ENCODE measurements around the gene PPP3CB. TPM values are rescaled to one million over a fixed set of nuclear protein-coding genes. Genes with fewer than 3 reads are reported as not detected.
A peak's percentile ranks its signal among the peaks of the same experiment; 100 is the strongest.

PPP3CB gene
- polyA plus RNA-seq, 3 donors, result 4.8 to 18.9 (median 6.5) TPM

DNA sequence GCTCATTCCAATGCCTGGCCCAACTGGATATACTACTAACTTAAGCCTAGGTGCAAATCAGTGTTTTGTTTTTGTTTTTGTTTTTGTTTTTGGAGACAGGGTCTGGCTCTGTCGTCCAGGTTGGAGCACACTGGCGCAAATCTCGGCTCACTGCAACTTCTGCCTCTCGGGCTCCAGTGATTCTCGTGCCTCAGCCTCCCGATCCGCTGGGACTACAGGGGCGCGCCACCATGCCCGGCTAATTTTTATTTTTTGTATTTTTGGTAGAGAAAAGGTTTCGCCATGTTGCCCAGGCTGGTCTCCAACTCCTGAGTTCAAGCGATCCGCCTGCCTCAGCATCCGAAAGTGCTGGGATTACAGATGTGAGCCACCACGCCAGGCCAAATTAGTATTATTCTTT, 1.6 kb downstream of the PPP3CB start:
- WGBS (ENCODE audit: insufficient coverage), result 98% methylated on average over 7 of the region's 15 CpGs
- no peaks in the 10 kb centered on the region for H3K9me3 Mint-ChIP-seq
- no peaks in the 10 kb centered on the region for H3K36me3 ChIP-seq (replicated peaks in 1 of 2; ENCODE audit: control insufficient read depth in 1 of 2, insufficient read depth in 2 of 2, low read length in 2 of 2)
- H3K4me1 ChIP-seq (ENCODE audit: control insufficient read depth in 1 of 2, insufficient read depth in 2 of 2, low read length in 2 of 2), result peaks cover 24 to 33% of the 10 kb centered on the region in 2 donors
- peaks cover 40% of the 10 kb centered on the region for H3K4me1 Mint-ChIP-seq
- H3K9me3 ChIP-seq (replicated peaks in 1 of 2; ENCODE audit: control insufficient read depth in 1 of 2, insufficient read depth in 1 of 2, low read length in 2 of 2), result no peaks in the 10 kb centered on the region
- H3K27me3 ChIP-seq (ENCODE audit: control insufficient read depth in 2 of 2, insufficient read depth in 2 of 2, low read length in 2 of 2), result no peaks in the 10 kb centered on the region
- peak overlapping the region in 1 of 2 donors; percentile 37 for H3K4me3 Mint-ChIP-seq
- TF ChIP-seq CTCF (IDR thresholded peaks at IDR 0.05), result no peak
- H3K4me3 ChIP-seq (replicated peaks in 1 of 3; ENCODE audit: low read depth in 2 of 3, low read length in 3 of 3), result no peak overlapping the region
- H3K27ac Mint-ChIP-seq, result peak overlapping the region; percentile 49 to 97 (median 71)
- intact Hi-C loops (cut with micrococcal nuclease), result no loop called here
- peak overlapping the region; percentile 11 to 49 for H3K27ac ChIP-seq (ENCODE audit: low read depth in 1 of 2, low read length in 2 of 2)
- peaks cover 4 to 6% of the 10 kb centered on the region in 2 donors for H3K36me3 Mint-ChIP-seq
- peaks cover 65% of the 10 kb centered on the region for H3K79me2 ChIP-seq (ENCODE audit: insufficient read depth, low read length)
- no peak overlapping the region for H3K9ac ChIP-seq (ENCODE audit: insufficient read depth, low read length, poor library complexity, severe bottlenecking)
- no peaks in the 10 kb centered on the region for H3K27me3 Mint-ChIP-seq (ENCODE audit: low read depth in 3 of 3)
- H3K4me2 ChIP-seq (replicated peaks; ENCODE audit: extremely low read depth, low read length, poor library complexity, severe bottlenecking), result peak overlapping the region; percentile 28
- no peak overlapping the region for H2AFZ ChIP-seq (ENCODE audit: insufficient read depth, low read depth, low read length, poor library complexity, severe bottlenecking)
- DNase-seq, result no peak
- peaks cover 27% of the 10 kb centered on the region for H4K20me1 ChIP-seq (ENCODE audit: insufficient read depth, low read length)

GRCh38 chr10:73493781-73494180, 2.0 kb downstream of the PPP3CB start:
- Histone ChIP-seq H3K4me2 (replicated peaks; ENCODE audit: extremely low read depth, low read length, poor library complexity, severe bottlenecking) (peak overlapping the region; percentile 28), H3K79me2 (ENCODE audit: insufficient read depth, low read length) (peaks cover 69% of the 10 kb centered on the region), H4K20me1 (ENCODE audit: insufficient read depth, low read length) (peaks cover 28% of the 10 kb centered on the region), H3K9me3 (replicated peaks in 1 of 2; ENCODE audit: control insufficient read depth in 1 of 2, insufficient read depth in 1 of 2, low read length in 2 of 2) (no peaks in the 10 kb centered on the region), H3K9ac (ENCODE audit: insufficient read depth, low read length, poor library complexity, severe bottlenecking) (no peak overlapping the region), H3K4me3 (replicated peaks in 1 of 3; ENCODE audit: low read depth in 2 of 3, low read length in 3 of 3) (no peak overlapping the region), H3K27me3 (ENCODE audit: control insufficient read depth in 2 of 2, insufficient read depth in 2 of 2, low read length in 2 of 2) (no peaks in the 10 kb centered on the region), H2AFZ (ENCODE audit: insufficient read depth, low read depth, low read length, poor library complexity, severe bottlenecking) (no peak overlapping the region), H3K36me3 (replicated peaks in 1 of 2; ENCODE audit: control insufficient read depth in 1 of 2, insufficient read depth in 2 of 2, low read length in 2 of 2) (peaks cover 0 to 3% of the 10 kb centered on the region in 2 donors), H3K27ac (ENCODE audit: low read depth in 1 of 2, low read length in 2 of 2) (peak overlapping the region in 1 of 2 donors; percentile 49), H3K4me1 (ENCODE audit: control insufficient read depth in 1 of 2, insufficient read depth in 2 of 2, low read length in 2 of 2) (peaks cover 24 to 33% of the 10 kb centered on the region in 2 donors)
- no peak for TF ChIP-seq CTCF (IDR thresholded peaks at IDR 0.05)
- WGBS (ENCODE audit: insufficient coverage), result no CpG with 5 or more reads among the region's 2 CpGs
- no peak for DNase-seq
- H3K4me1 Mint-ChIP-seq, result peaks cover 40% of the 10 kb centered on the region
- H3K36me3 Mint-ChIP-seq, result peaks cover 6% of the 10 kb centered on the region in 2 donors
- no peaks in the 10 kb centered on the region for H3K9me3 Mint-ChIP-seq
- H3K27ac Mint-ChIP-seq, result peak overlapping the region in 4 of 7 donors; percentile 9 to 97 (median 74)
- H3K4me3 Mint-ChIP-seq, result no peak overlapping the region
- intact Hi-C loops (cut with micrococcal nuclease), result no loop called here
- no peaks in the 10 kb centered on the region for H3K27me3 Mint-ChIP-seq (ENCODE audit: low read depth in 3 of 3)

All from CD14-positive monocyte (primary cell).